ELF-1 (cell line): ENCODE measurements around the gene ARHGEF28.

Experiments used
- DNase-seq: peaks from one replicate; pipeline ENCODE4 v3.0.0-alpha.2; 2016; ENCODE audit warnings: low read depth, low spot score

ARHGEF28 gene

GRCh38 chr5:73693573-73694061 is 67.6 kb downstream of the ARHGEF28 start:
- DNase-seq = peak; percentile 12

GRCh38 chr5:73694089-73694488 is 68.1 kb downstream of the ARHGEF28 start:
- DNase-seq = no peak

- no peak for DNase-seq
Observed at GRCh38 chr5:73698011-73698410, 72.0 kb downstream of the ARHGEF28 start.

GRCh38 chr5:73701566-73701965 is 75.6 kb downstream of the ARHGEF28 start:
- no peak for DNase-seq

GRCh38 chr5:73702534-73702933 is 76.5 kb downstream of the ARHGEF28 start:
- no peak for DNase-seq

- DNase-seq = no peak
Observed at GRCh38 chr5:73702951-73703350, 77.0 kb downstream of the ARHGEF28 start.

- no peak for DNase-seq
Observed at GRCh38 chr5:73705364-73705763, 79.4 kb downstream of the ARHGEF28 start.

- DNase-seq = no peak
Observed at GRCh38 chr5:73706963-73707362, 81.0 kb downstream of the ARHGEF28 start.

- DNase-seq = no peak
Observed at GRCh38 chr5:73709536-73710129, 83.6 kb downstream of the ARHGEF28 start.

- no peak for DNase-seq
Observed at GRCh38 chr5:73716284-73716808, 90.3 kb downstream of the ARHGEF28 start.

GRCh38 chr5:73718762-73719161 is 92.8 kb downstream of the ARHGEF28 start:
- DNase-seq = no peak

- no peak for DNase-seq
Observed at GRCh38 chr5:73719632-73720031, 93.6 kb downstream of the ARHGEF28 start.

GRCh38 chr5:73722231-73722630 is 96.2 kb downstream of the ARHGEF28 start:
- DNase-seq = no peak

GRCh38 chr5:73726071-73726470 is 100.1 kb downstream of the ARHGEF28 start:
- DNase-seq = no peak

GRCh38 chr5:73726606-73727231 is 100.7 kb downstream of the ARHGEF28 start:
- DNase-seq = no peak

- no peak for DNase-seq
Observed at GRCh38 chr5:73727470-73727869, 101.5 kb downstream of the ARHGEF28 start.

- no peak for DNase-seq
Observed at GRCh38 chr5:73728493-73729273, 102.7 kb downstream of the ARHGEF28 start.

- DNase-seq = no peak
Observed at GRCh38 chr5:73729329-73729728, 103.3 kb downstream of the ARHGEF28 start.

- DNase-seq = no peak
Observed at GRCh38 chr5:73732045-73732444, 106.0 kb downstream of the ARHGEF28 start.

- no peak for DNase-seq
Observed at GRCh38 chr5:73733219-73733618, 107.2 kb downstream of the ARHGEF28 start.

- DNase-seq = no peak
Observed at GRCh38 chr5:73735032-73735734, 109.2 kb downstream of the ARHGEF28 start.

GRCh38 chr5:73739650-73740049 is 113.7 kb downstream of the ARHGEF28 start:
- DNase-seq = no peak
